ENCODE results near the gene TMEM270.

- TF ChIP-seq PKNOX1 (IDR thresholded peaks at IDR 0.05): no peak
- no peak for TF ChIP-seq SP1 (IDR thresholded peaks at IDR 0.05)
- TF ChIP-seq HDGF (IDR thresholded peaks at IDR 0.05; ENCODE audit: borderline replicate concordance): no peak
- TF ChIP-seq TARDBP (IDR thresholded peaks at IDR 0.05): no peak
Observed at GRCh38 chr7:73847941-73848723, 12.8 kb upstream of the TMEM270 start.

Measured in HEK293T (cell line).